Right lobe of liver (tissue), 4 donors: Measurements from ENCODE around the gene CRYL1.

Source experiments
- CTCF ChIP-seq, 4 donors: fragments of 200-600 bp in 3 of 4; fragments of 450-650 bp in 1 of 4; IDR thresholded peaks; one replicate each; pipeline versions ENCODE4 v1.5.1 to v1.8.0; 2016 to 2022; ENCODE audit warnings: antibody characterized with exemption in 4 of 4, mild to moderate bottlenecking in 2 of 4
- POLR2A ChIP-seq: fragments of 450-650 bp; IDR thresholded peaks from one replicate; pipeline ENCODE4 v1.6.1; 2017; ENCODE audit warnings: antibody characterized with exemption, mild to moderate bottlenecking
- donor health status: DM: no; HTN: no; CAD: no.
- donor health status: DM: no; HTN: no; CAD: no.
- donor health status: DM: no; HTN: yes; CAD: no.

DNA sequence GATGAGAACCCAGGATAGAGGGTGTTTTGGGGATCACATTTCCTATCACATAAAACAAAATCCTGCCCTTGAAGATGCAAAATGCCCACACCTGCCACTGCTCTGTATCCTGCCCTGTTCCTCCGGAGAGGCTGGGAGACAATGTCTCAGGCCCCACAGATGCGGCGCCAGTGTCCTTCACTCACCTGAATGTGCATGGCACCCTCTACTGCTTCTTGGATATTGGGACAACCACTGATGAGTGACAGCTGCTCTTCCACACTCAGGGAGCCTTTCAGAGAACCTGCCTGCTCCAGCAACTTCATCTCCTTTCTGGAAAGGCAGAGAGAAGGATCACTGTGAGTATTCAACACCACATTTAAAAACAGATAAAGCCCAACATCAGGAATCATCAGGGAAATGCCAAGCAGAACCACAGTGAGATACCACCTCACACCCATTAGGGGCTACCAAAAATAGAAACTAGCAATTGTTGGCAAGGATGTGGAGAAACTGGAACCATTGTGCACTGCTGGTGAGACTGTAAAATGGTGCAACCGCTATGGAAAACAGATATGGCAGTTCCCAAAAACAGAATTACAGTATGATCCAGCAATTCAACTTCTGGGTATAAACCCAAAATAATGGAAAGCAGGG is 36.4 kb downstream of the CRYL1 start:
- peak in 3 of 4 donors; percentile 12 to 28 (median 23) for TF ChIP-seq CTCF (IDR thresholded peaks at IDR 0.05)
- no peak for TF ChIP-seq POLR2A
